GM18858 (cell line): ENCODE measurements around the gene BAG5.

ENCODE experiments used
- ATAC-seq: cut with Tn5 transposase; IDR thresholded peaks from one replicate; pipeline ENCODE4 v1.9.1; 2021; ENCODE audit not compliant: unreplicated experiment

The BAG5 gene

DNA sequence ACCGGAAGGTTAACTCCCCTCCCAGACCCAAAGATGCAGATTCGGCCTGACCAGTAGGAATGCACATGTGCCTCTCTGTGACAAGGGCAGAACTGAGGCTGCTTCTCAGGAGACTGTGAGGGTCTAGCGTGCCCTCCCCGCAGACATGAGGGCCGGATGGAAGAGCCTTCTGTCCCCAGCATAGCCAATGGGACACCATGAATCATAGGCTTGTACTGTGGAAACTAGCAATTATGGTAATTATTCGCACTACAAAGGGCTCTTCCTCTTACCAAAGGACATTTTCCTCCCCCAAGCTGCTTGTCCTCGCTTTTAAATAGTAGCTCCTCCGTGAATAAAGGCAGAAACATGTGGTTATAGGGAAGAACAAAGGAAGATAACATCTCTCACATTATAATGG lies 6.5 kb upstream of the BAG5 start:
- no peak for ATAC-seq

DNA sequence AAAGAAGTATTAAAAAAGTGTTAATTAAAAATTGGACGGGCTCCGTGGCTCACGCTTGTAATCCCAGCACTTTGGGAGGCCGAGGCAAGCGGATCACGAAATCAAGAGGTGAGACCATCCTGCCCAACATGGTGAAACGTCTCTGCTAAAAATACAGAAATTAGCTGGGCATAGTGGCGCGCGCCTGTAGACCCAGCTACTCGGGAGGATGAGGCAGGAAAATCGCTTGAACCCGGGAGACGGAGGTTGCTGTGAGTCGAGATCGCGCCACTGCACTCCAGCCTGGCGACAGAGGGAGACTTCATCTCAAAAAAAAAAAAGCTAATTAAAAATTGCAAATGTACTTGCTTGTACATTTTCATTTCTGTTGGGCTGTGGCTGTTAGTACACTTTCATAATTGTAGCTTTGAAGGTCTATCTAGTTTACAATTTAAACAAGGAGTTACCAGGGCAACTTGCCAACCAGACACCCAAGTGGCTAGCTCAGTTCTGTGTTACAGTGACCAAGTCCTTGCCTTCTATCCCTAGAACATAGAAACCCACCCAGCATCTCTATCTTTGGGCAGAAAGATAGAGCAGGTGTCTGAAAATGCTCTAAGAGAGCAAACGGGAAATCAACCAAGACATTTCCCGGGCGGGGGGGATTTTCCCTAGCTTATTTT lies 1.5 kb upstream of the BAG5 start:
- ATAC-seq: no peak

DNA sequence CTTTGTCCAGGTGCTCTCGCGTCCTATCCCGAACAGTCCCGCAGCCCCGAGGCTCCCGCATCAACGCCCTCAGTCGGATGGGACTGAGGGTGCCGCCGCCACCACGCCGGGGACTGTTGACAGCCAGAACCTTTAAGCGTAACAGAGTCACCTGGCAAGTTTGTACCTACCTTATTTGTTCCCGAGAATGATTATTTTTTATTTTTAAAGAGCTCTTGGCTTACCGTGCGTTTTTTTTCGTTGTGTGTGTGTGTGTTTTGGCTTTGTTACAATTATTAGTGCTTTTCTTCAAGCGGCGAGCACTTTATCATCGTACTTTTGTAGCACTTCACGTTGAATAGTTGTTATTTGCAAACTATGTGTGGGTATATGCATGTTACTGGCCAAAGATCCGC lies 766 bp upstream of the BAG5 start:
- no peak for ATAC-seq

DNA sequence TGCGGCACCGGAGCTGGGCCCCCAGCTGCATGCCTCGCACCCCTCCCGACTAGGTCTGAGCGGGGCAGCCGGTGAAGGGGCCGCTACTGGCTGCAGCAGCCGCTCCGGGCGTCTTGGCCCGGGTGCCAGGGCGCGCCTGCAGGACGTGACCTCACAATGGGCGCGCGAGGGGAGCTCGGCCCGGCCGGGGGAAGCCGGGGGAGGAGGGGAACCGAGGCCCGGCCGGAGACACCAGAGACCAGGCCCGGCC lies 353 bp downstream of the BAG5 start:
- no peak for ATAC-seq

DNA sequence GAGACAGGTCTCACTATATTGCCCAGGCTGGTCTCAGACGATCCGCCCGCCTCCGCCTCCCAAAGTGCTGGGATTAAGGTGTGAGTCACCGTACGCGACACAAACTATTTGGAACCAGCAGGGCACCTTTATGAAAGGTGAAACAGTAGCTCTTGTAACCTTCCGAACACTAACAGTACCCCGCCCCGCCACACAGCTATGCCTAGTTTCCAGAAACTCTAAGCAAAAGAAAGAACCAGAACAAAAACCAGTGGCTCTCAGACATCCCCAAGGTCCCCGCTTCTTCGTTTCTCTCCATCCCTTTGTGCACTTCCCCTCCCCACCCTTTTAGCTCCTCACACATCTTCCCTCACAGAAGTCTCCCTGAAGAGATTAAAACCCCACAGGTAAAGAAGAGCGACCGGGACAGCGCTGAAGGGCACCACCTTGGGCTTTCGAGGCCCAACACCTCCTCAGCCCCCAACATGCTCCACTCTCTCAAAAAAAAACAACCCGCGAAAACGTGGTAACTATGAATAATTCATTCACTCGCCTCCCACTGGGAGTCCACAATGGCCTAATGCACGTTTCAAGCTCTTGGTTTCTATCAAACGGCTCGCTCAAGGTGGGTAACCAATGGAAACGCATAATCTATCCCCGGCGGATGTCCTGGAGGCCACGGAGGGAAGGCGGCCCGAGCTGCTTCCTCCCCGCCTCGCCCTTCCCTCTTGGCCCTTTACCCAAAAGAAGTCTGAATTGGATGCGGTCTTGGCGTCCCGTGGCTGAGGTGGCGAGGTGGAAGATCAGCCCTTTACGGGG lies 877 bp downstream of the BAG5 start:
- ATAC-seq: no peak

DNA sequence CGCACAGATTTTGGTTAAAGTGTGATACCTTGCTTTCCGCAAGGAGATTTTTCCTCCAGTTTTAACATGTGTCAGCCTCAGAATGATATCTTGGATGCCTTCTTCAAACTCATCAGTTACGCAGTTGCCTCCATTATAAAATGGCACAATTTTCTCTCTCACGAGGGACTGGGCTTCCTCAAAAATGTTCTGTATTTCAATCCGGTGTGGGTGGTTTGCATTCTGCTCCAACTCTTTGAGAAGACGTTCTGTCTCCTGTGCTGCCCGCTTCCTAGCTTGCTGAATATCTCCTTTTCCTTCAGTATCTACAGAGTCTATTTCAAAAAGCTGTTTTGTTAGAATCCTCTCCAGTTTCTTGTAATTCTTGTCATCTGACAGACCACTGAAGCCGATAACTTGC lies 1.8 kb downstream of the BAG5 start:
- no peak for ATAC-seq

DNA sequence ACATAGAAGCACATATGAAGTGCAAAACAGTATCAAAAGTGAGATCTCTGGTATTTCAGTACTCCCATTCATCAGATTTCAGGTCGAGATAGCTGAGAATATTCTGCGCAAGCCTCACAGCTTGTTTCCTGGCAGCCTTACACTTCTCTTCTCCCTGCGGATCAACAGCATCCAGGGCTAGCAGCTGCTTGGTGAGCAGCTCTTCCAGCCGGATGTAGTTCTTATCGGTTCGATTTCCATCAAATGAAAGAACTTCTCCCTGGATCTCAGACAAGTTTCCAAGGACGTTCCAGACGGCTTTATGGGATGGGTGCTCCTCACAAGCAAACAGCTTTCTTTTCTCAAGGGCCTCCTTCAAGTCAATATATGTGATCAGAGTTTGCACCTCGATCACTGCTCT lies 2.7 kb downstream of the BAG5 start:
- no peak for ATAC-seq

DNA sequence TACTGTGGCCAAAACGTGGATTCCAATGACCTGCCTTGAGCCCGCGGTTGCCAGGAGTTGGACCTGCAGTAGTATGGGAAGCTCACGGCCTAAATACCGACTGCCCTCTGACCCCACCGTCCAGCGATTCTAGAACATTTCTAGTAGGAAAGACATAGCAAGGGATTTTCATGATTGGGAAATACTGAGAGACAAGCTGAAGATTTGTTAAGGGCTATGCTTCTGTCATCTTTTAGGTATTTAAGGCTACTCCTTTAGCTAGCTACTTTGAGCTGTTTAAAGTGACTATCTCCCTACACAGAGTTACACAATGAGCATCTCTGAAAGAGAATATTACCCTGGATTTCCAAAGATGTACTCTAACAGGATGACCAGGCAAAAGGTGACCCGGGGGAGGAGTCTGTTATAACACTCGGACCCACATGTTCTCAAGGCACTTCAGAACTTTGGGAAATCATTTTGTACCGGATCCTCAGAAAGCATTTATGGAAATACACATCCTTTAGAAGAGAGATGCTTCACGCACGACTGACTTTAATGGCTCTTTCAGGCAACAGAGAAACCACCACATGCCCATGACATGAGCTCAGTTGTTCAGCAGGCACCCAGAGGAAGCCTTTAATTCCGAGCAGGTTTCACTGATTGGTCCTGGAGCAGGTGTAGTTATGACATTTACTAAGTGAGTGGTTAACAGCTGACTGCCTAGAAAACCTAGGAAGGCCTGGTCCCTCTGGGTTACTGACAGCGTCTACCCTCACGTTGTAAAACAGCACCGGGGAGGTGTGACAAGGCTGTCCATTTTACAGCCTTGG lies 4.2 kb downstream of the BAG5 start:
- ATAC-seq: no peak

DNA sequence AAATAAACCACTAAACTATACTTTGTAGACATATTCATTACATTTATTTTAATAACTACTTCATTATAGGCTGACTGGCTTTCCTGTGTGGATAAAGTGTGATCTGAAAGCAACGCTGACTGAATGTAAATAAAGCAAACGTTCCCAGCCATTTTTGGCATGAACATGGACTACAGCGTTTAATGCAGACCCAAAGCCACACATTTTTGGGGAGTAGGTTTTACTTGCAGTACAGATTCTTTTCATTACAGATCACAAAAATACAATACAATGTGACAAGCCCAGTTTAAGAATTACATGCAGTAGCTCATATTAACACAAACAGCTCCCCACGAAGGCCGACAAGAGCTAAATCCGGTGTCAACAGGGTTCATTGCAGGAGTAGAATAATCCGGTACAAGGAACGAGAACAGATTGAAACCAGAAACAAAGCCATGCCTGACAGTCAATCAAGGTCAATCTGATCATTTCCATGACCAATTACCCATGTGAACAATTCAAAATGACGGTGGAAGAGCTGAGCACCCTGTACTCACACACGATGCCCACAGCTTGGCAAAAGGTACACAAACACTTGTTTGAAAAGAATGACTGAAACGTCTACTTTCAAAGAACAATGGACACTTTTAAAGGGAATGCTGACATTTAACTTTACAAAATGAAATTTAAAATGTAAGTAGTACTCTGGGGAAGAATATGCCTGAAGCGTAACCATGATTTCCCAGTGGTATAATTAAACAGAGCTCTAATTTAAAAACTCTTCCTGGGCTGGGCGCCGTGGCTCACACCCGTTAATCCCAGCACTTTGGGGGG lies 5.3 kb downstream of the BAG5 start:
- no peak for ATAC-seq

DNA sequence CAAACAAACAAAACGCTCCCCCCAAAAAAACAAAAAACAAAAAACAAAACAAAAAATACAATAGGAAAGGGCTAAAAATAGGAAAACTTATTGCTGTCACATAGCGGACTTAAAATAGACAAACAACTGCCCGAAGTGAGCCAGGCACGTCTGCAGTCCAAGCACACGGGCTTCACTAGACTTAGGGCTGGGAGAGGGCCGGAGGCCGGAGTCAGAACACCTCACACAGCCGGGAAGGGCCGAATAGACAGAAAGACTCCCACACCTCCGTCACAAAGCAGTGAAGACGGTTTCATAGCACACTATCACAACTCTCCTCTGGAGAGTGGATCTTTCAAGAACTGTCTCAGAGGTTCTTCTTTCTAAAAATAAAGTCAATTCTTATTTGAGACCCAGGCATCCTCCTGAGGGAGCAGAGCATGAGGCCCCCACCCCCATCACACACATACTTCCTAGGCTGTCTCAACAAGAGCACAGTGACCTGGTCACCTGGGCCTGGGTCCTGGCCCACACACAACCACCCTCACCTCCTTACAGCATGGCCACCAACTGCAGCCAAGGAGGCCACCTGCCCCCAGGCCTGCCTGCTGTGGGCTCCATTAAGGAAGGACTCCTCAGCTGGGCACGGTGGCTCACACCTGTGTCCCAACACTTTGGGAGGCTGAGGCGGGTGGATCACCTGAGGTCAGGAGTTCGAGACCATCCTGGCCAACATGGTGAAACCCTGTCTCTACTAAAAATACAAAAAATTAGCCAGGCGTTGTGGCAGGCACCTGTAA lies 6.7 kb downstream of the BAG5 start:
- ATAC-seq: no peak

DNA sequence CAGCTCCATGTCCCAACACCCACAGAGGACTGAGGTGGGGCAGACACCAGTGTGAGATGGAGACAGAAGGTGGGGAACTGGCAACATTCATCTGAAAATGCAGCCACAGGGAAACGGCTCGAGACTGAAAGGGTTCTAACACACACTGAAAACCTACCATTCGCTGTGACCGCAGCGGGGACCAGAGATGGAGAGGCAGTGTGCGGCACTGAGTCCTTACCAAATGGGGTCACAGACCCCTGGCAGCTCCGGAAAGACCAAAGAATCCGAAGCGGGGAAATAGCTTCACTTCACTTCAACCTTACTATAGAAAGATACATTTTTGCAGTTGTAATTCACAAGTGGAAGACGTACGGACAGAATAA lies 9.6 kb downstream of the BAG5 start:
- no peak for ATAC-seq

DNA sequence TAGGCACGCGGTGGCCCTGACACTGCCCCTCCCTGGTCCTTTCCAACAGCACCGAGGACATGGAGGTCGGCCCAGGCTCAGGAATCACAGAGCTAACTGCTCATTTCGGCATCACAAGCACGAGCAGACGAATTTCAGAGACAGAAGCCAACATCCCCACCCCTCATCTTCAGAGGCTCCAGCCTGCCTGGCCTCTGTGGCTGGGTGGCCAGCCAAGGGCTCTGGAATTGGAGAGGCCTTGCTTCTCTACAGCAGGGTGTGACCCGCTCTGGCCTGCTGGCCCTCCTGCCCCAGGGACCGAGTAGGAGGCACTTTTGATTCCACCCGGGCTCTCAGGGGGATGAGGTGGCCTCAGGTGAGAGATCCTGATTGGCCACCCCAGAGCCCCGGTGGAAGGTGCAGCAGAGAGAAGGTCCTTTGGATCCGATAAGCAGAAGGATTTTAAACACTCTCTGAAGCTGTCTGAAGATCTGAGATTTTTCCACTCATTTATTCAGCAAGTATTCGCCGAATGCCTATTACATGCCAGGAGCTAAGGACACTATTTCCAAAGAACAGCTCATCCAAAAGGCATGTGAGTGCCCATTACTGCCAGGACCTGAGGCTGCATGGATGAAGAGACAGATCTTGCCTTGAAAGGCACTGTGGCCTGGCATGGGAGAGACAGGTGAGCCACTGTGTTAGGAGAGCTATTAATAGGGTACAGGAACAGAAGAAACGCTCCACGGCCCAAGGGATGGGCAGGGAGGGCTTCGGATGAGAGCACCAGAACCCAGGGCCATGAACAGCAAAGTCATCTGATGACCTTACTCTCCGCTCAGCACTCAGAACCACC lies 10.2 kb downstream of the BAG5 start:
- no peak for ATAC-seq

DNA sequence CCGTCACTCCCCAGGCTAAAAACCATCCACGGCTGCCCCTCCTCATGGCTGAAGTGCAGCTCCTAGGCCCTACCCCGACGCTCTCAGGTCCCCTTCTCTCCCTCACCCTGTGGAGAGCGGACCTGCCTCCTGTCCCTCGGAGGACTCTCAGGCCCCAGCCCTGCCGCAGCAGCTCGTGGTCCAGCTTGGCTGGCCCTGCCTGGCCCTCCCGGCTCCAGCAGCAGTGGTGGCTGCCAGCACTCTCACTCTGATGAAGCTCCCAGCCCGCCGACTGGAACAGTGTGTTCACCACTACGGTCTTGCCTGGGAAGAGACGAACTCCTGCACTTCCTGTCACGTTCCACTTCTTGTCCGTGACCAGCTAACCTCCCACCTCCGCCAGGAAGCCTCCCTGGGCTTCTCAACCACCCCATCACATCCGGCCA lies 11.1 kb downstream of the BAG5 start:
- ATAC-seq: no peak

DNA sequence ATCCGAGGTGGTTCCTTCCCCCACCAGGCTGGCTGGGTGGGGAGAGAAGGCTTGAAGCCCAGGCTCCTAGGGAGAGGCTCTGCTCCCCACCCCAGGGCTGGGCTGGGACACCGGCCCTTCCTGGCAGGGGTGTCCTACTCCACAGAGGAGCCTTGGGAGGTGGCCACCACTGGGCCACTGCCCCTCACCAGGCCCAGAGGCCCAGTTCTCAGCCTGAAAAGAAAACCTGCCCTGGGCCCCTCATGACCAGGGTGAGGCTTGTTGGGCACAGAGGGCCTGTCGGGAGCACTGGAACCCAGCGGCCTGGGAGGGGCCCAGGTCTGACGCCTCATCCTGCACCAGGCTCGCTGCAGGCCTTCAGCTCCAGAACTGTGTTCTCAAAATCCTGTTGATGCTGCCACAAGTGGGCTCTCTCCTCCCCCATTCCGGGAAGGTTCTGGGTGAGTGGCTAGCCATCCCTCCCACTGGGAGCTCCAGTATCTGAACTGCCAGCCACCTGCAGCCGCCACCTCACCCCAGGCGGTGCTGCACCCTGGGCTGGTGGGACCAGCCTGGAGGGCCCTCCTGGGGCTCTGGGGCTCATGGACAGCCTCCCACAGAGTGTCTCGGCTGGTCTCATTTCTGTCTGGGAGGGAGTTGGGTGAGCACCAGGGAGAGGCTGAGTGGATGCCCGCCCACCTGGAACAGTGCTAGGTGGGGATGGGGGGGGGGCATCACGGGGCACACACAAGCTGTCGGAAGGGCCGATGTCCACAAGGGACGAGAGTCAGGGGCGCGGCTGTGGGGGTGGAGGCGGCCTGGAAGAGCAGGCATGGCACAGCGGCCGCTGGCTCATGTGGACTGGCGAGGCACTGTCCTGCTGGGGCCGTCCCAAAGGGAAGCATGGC lies 11.8 kb downstream of the BAG5 start:
- no peak for ATAC-seq

DNA sequence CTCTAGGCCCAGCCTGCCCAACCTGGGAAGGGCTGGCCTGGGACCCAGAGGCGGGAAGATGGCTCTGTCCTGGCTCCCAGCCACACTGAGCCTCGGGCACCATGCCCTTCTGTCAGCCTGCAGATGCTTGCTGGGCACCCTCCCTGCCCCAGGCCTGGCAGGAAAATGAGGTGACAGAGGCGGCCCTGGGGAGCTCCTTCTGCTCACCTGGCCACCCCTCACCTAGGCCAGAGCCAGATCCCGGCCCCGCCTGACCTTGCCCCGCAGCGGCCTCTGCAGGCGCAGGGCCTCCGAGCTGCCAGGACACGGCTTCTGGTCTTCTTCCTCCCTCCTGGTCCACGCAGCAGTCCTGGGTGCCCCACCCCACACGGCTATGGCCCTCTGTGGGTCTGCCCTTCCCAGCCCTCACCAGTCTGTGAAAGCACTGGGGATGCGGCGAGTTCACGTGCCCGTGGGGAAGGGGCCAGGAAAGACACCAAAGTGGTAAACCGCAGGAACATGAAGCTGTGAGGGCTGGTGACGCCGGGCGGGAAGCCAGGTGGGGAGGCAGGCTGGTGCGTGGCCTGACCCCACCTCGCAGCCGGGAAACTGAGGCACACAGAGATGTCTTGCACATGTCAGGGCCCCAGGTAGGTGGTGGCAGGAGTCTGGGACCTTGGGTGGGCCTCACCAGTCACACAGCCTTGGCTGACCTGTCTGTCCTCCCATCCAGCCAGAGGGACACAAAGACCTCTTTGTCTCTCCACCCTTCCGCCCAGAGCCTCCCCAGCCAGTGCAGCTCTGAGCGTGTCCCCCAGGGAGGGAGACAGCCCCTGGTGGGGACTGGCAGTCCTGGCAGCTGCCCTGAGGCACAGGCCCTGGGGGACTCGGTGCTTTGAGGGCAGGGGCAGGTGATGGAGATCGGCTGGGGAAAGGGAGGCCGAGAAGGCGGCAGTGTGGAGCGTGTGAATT lies 12.8 kb downstream of the BAG5 start:
- no peak for ATAC-seq

DNA sequence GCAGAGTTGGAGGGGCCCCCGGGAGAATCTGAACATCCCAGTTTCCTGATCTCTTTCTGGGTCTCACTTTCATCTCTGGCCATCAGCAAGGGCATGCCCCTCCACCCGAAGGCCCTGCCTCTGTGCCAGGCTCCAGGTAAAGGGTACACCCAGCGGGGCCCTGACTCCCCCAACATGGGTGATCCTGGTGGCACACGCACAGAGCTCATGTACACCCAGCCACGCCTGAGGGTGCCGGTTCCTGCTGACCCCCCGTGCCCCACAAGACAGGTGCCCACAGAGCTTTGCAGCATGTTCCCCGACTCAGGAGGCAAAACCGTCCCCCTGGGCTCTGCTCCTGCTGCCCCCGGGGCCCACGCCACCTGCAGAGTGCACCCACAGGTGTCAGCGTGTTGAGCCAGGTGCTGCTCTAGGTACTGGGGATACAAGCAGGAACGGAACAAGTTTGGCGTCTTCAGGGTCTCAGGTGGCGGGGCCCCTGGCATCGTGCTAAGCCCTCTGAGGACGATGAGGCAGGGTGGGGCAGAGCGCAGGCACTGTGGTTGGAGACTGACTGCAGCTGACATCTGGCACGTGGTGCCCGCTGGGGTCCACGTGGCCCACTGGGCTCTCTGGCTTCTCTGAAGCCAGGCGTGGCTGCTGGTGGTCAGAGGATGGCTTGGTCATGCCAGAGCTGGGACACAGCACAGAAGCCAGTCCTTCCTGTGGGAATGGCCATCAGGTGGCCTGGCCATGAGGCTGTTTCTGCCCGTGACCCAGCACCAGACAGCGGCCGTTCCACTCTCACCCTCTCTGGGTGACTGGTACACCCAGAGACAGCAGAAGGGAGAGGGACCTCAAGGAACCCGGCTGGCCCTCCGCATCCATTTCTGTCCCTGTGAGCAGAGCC lies 13.8 kb downstream of the BAG5 start:
- ATAC-seq: no peak
